ENCODE measurements around the gene POU2F2. TPM values are rescaled to one million over a fixed set of nuclear protein-coding genes. Genes with fewer than 3 reads are reported as not detected.

POU2F2 gene
- total RNA-seq, 1 donor from 2014 or later: 4.3 TPM

- DNase-seq (ENCODE audit: low spot score): no peak
These were observed 22.5 kb upstream of the POU2F2 start for GRCh38 chr19:42154471-42155323.

- DNase-seq (ENCODE audit: low spot score): no peak
These were observed 21.6 kb upstream of the POU2F2 start for GRCh38 chr19:42153672-42154433.

DNA sequence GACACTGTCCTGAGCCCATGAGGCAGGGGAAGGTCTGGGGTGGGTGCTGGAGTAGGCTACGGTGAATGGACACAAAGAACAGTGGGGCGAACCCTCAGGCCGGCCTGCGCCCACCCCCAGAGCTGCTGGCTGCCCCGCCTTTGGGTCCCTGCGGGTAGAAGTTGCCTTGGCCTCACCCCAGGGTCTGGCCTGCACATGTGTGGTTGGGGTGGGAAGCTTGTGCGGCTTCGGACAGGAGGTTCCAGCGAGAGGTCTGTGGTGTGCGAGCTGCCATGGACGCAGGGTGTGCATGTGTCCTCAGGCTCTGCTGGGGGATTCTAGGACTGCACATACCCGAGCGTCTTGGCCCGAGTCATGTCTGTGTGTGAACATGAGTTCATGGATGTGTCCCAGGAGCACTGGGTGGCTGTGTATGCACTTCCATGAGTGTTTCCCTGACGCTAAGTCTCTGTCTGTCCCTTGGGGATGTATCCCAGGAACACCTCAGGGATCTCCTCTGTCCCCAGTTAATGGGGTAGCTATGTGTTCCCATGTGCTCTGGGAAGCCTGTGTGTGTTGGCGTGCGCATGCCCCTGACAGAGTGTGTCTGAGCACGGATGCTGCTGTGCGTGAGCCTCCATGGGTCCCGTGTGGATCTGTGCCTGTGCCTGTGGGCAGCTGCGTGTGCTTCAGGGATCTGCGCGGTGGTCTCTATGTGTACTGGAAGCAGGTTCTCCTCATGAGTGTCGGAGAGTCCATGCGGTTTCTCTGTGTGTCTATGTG lies 20.8 kb upstream of the POU2F2 start:
- DNase-seq (ENCODE audit: low spot score): no peak

DNA sequence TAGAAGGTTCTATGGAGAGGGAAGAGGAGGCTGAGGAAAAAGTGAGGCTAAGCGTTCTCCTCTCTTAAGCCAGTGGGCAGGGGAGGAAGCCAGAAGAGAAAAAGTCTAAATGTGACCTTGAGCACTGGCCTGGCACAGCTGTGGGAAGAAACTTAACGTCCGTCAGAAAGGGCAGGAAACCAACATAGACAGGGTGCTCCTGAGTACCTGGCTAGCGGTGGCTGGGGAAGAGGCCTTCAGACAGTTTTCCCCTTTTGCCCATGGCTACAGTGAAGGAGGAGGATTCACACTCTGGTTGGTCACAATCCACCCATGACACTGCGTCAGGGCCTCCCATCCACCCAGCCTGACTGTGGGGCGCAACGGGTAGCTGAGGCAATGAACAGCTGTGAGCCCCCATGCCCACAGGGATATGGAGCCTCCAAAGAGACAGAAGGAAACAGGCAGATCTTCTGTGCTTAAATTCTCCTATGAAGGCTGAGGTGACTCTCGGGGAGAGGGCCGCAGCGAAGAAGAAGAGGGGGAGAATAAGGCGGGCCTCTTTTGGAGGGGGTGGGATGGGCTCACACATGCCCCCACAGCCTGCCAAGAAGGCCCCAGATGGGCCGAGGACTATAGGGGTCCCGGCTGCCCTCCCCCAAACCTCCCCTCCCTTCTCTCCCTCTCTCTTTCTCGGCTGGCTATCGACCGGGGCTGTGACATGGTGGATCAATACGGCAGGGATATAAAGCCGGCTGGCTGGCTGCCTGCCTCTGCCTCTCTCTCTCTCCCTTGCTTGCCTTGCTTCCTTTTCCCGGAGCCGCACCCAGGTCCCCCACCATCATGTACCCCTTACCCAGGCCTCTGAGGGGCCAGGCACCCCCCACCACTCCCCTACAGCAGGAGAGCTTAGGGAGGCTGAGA lies 19.8 kb upstream of the POU2F2 start:
- DNase-seq (ENCODE audit: low spot score): peak; percentile 53

DNA sequence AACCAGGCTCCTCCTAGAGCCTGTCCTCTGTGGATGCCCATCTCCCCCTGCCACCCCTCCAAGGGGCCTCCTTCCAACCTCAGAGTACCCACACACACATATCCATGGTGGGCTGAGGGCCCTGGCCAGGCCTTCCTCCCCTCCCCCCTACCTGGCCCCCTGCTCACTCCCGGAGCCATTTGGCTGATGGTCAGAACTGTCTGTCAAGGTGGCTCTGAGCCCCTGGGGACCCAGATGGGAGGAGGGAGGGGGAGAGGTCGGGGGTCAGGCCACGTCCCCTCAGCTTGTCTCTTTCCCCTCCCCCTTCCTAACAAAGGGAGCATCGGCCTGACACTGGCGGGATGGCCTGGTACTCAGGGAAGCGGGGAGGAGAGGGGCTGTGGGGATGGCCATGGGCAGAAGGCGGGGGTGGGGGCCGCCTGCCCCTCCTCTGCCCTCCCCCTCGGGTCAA lies 18.7 kb upstream of the POU2F2 start:
- no peak for DNase-seq (ENCODE audit: low spot score)

- DNase-seq (ENCODE audit: low spot score): peak; percentile 32
These were observed 18.1 kb upstream of the POU2F2 start for GRCh38 chr19:42150364-42150763.

DNA sequence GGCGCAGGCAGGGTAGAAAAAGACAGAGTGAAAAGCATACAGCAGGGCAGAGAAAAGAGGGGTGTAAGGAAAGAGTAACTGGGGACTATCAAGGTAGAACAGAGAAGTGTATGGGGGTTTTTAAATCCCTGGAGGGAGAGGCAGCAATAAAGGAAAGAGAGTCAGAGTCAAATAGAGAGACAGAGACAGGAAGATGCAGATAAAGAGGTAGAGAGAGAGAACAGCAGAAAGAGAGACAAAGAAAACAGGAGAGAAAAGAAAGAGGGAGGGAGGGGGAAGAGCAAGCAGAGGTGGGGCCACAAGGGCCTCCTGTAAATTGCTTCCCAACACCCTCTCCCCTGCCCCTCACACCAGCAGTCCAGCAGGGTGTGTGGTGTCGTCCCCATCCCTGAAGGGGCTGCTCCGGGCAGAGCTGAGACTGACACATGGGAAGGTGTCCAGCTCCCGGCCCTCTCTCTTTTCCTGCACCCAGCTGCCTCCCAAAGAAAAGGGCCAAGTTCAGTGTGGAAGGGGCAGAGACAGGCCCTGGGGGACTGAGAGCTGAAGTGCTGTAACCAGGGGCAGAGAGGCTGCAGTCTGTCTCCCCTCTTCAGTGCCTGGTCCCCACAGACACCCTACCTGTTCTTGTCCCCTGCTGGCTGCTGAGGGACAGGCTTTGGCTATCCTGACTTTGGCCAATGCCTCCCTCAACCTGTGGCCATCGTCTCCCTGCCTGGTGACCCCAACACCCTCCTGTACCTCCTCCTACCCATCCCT lies 17.4 kb upstream of the POU2F2 start:
- no peak for DNase-seq (ENCODE audit: low spot score)

GRCh38 chr19:42148266-42148665 lies 16.0 kb upstream of the POU2F2 start:
- DNase-seq (ENCODE audit: low spot score): no peak

DNA sequence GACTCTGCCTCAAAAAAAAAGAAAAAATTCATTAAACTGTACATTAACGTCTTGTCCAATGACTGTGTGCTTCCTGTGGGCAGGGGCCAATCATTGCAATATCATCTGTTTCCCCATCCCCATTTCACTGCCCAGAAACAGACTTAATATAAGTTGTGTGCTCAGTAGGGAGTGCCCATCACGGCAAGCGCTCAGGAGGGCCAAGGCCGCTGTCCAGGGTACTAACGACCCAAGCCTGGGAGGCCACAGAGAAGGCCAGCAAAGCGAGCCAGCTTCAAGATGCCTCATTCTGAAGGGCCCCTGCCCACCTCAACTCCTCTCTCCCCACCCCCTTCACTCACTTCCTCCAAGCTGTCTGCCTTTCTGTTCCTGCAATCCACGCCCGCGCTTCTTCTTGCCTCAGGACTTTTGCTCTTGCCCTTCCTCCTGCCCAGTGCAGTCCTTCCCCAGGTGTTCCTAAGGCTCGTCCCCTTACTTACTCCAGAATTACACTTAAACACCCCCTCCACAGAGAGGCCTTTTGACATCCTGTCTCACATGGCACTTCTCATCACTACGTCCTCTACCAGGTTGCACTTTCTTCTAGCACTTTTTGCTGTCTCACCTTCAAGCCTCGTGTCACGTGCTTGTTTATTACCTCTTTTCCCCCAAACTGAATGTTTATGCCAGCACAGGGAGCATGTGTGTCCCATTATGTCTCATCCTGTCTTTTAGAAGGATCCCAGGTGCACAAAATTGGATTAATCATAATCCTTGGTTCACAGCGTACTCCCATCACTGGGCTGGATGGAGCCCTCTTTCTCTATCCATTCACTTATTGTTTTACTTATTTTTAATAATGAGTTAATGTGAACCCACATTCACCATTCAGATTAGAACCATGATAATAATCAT lies 11.3 kb upstream of the POU2F2 start:
- peak; percentile 28 for DNase-seq (ENCODE audit: low spot score)

DNA sequence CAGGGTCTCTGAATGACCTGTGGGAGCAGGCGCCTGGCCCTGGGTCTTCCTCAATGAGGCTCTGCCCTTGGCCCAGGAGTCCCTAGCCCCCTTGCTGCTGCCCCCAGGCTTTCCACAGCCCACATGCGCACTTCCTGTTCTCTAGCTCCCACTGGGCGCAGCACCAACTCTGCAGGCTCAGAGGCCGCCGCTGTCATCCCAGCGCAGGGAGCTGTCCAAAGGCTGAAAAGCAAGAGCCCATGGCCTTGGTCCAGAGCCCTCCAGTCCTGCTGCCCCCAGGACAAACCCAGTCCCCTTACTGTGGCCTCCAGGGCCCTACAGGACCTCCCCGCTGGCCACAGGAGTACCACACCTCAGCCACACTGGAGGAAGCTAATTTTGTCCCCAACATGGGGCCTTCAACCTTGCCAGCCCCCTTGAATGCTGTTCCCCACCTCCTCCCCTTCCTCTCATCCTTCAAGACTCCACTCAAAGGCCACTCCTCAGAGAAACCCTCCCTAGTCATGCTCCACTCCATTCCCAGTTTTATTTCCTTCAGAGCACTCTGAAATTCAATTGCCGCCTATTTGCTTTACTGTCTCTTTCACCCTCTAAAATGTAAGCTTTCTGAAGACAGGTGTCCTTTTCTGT lies 8.0 kb upstream of the POU2F2 start:
- DNase-seq (ENCODE audit: low spot score): peak; percentile 76

DNA sequence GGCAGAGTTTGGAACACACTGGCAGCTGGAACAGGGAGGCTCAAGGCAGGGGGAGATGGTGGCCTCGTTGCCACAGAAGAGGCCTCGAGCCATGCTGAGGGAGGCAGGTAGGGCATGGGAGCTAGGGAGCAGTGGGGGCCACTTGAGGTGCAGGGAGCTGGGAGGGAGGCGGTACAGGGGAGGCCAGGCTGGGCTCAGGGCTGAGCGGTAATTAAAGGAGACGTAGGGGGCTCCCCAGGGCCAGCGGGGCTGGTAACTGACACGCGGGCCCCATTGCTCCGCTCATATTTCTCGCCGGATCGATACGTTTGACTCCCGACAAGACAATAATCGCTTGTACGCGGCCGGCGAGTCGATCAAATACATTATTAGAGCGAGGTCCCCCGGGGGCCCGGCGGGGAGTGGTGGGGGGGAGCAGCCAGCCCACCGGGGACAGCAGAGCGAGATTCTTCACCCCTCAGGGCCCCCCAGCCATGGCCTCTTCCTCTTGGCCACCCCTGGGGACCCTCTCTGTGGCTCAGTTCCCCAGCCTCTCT lies 2.4 kb upstream of the POU2F2 start:
- no peak for DNase-seq (ENCODE audit: low spot score)

GRCh38 chr19:42132851-42133528 lies 744 bp upstream of the POU2F2 start:
- peak; percentile 54 for DNase-seq (ENCODE audit: low spot score)

DNA sequence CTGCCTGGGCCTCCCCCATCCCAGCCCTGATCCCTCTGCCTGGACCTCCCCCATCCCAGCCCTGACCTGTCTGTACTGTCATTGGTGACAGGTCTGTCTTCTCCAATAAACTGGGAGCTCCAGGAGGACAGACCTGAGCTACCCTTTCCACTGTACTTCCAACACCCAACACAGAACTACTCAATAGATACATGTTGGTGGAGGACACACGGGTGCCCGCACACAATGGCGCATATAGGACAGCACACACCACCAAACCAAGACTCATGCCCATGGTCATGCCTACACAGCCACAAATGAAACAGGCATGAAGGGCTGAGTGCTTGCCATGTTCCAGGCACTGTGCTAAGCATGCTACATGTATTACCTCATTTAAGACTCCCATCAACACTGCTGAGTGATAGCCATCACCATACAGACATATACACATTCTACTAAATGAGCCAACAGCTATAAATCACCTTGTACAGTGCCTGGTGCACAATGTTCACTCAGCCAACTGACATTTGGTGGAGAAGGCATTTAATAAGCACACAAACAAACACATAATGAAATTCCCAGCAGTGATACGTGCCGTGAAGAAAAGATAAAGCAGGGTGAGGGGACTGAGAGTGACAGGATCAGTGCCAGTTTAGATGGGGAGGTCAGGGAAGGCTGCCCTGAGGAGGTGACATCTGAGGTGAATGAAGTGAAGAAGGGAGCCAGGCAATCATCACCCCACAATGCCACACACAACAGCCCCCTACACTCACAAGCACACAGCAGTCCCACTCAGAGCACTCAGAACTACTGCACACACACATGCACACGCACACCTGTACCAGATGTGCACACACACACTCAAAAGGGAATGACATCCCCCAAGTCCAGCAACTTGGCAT lies 857 bp downstream of the POU2F2 start:
- DNase-seq (ENCODE audit: low spot score): no peak

- DNase-seq (ENCODE audit: low spot score): no peak
These were observed 2.0 kb downstream of the POU2F2 start for GRCh38 chr19:42130254-42130573.

DNA sequence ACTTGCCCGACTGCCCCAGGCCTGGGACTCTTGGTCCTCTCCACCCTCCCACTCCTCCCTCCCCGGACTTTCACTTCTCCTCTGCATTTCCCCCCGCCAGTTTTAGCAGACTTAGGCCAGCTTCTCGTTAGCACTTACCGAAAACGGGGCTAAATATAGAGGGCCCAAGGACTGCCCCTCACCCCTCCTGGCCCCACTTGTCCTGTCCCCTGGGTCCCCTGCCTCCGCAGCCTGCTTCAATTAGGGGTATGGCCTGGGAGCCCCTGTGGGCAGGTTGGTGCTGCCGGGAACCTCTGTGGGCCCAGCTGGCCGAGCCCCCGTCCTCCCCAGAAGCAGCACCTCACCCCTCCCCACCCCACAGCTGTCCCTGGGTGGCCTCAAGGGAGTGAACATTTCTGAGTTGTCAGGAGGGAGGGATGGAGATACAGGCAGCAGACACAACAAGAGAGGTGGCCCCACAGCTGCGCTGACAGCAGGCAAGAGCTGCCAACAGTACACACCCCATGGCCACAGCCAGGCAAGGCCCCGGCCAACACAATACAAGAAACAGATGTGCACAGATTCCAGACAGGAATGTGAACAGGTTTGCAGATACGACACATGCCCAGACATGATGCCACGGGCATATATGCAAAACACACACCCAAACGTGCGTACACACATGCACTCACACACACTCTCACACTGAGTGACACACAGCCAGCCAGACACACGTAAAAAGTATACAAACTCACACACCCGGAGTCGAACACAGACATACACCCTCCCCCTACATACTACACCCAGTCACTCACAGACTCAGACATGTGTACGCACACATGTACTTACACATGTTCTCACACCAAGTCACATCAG lies 2.6 kb downstream of the POU2F2 start:
- DNase-seq (ENCODE audit: low spot score): no peak

- no peak for DNase-seq (ENCODE audit: low spot score)
These were observed 5.7 kb downstream of the POU2F2 start for GRCh38 chr19:42126574-42126973.

Measured in mucosa of gallbladder (tissue), 1 donor.